Measurements from ENCODE around the gene SLC8A1.

DNA sequence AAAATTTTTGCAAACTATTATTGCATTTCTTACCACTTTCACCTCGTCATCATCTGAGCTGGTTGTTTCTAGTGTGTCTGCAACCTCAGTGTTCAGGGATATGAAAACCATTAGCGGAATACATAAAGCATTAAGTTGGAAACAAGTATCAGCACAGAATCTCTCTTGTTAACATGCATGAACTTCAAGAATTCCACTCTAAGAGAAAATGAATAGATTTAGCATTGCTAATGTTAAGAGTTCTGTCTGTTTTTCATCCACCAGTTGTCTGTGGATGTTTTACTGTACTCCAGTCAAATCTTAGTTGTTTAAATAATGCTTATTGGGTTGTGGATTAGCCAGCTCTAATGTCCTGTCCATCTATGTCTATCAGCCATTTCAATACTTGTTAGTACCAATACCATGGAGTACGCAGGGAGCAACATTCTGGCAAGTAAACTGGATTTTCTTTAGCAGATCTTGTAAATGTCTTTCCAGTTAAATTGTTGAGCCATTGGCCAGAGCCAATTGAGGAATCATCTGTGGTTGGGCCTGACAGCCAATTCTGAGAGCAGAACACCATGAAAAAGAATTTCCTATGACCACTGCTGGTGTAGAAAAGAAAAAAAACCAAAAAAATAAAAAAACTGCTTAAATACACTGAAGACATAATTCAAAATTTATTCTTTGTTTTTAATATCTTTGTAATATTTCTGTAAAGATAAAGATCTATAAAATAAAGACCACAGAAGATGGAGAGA lies 82.5 kb downstream of the SLC8A1 start:
- no peak for TF ChIP-seq LRRFIP1 (CRISPR knock-in tag; conservative IDR thresholded peaks at IDR 0.05)
- no peak for TF ChIP-seq ZFP36L1 (CRISPR knock-in tag; IDR thresholded peaks at IDR 0.05)
- no peak for TF ChIP-seq ZFP1 (CRISPR knock-in tag; IDR thresholded peaks at IDR 0.05)
- no peak for TF ChIP-seq CHD4 (IDR thresholded peaks at IDR 0.05; ENCODE audit: borderline replicate concordance, low read length)
- no peak for TF ChIP-seq ARHGAP35 (CRISPR knock-in tag; IDR thresholded peaks at IDR 0.05; ENCODE audit: borderline replicate concordance)
- TF ChIP-seq ZNF138 (CRISPR knock-in tag; IDR thresholded peaks at IDR 0.05; ENCODE audit: low read depth), result no peak
- TF ChIP-seq RFX5 (IDR thresholded peaks at IDR 0.05; ENCODE audit: low read depth, low read length), result no peak
- no peak for TF ChIP-seq ZBTB8A (CRISPR knock-in tag; IDR thresholded peaks at IDR 0.05; ENCODE audit: borderline replicate concordance, low read depth)
- TF ChIP-seq, protein P1, sequence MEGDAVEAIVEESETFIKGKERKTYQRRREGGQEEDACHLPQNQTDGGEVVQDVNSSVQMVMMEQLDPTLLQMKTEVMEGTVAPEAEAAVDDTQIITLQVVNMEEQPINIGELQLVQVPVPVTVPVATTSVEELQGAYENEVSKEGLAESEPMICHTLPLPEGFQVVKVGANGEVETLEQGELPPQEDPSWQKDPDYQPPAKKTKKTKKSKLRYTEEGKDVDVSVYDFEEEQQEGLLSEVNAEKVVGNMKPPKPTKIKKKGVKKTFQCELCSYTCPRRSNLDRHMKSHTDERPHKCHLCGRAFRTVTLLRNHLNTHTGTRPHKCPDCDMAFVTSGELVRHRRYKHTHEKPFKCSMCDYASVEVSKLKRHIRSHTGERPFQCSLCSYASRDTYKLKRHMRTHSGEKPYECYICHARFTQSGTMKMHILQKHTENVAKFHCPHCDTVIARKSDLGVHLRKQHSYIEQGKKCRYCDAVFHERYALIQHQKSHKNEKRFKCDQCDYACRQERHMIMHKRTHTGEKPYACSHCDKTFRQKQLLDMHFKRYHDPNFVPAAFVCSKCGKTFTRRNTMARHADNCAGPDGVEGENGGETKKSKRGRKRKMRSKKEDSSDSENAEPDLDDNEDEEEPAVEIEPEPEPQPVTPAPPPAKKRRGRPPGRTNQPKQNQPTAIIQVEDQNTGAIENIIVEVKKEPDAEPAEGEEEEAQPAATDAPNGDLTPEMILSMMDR (CRISPR knock-in tag; IDR thresholded peaks at IDR 0.05), result no peak
- no peak for TF ChIP-seq TAF1 (CRISPR knock-in tag; IDR thresholded peaks at IDR 0.05)
- TF ChIP-seq ADNP (CRISPR knock-in tag; IDR thresholded peaks at IDR 0.05), result no peak
- TF ChIP-seq ZBTB21 (CRISPR knock-in tag; IDR thresholded peaks at IDR 0.05), result no peak
- TF ChIP-seq ZFX (CRISPR knock-in tag; IDR thresholded peaks at IDR 0.05; ENCODE audit: low read depth), result no peak
- no peak for TF ChIP-seq ZNF260 (CRISPR knock-in tag; IDR thresholded peaks at IDR 0.05; ENCODE audit: borderline replicate concordance, low read depth)
